HG03280 (cell line): ENCODE measurements around the gene GADD45G.

Source experiments
- ATAC-seq: cut with Tn5 transposase; IDR thresholded peaks from one replicate; pipeline ENCODE4 v1.9.1; 2021; ENCODE audit warnings: mild to moderate bottlenecking, moderate library complexity; ENCODE audit not compliant: unreplicated experiment

GADD45G gene

GRCh38 chr9:89608641-89609335, 4.0 kb downstream of the GADD45G start:
- no peak for ATAC-seq

- ATAC-seq = no peak
Observed at GRCh38 chr9:89609426-89610006, 4.7 kb downstream of the GADD45G start.

- no peak for ATAC-seq
Observed at GRCh38 chr9:89610391-89610925, 5.6 kb downstream of the GADD45G start.

DNA sequence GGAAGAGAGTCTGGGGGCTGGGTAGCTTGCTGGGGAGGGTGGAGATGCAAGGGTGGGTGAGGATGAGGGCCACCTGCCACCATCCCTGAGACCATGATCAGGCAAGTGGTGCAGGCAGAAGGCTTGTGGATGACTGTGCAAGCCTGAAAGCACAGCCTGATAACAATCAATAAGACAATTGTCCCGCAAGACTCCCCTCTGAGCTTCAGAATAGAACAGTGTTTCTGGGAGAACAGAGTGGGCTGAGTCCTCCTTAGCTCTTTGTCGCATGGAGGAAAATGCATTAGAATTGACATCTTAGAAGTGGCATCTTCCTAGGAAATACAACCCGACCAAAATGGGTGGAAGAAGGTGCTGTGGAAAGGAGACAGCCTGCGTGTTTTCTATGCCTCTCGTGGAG, 6.6 kb downstream of the GADD45G start:
- ATAC-seq = no peak

DNA sequence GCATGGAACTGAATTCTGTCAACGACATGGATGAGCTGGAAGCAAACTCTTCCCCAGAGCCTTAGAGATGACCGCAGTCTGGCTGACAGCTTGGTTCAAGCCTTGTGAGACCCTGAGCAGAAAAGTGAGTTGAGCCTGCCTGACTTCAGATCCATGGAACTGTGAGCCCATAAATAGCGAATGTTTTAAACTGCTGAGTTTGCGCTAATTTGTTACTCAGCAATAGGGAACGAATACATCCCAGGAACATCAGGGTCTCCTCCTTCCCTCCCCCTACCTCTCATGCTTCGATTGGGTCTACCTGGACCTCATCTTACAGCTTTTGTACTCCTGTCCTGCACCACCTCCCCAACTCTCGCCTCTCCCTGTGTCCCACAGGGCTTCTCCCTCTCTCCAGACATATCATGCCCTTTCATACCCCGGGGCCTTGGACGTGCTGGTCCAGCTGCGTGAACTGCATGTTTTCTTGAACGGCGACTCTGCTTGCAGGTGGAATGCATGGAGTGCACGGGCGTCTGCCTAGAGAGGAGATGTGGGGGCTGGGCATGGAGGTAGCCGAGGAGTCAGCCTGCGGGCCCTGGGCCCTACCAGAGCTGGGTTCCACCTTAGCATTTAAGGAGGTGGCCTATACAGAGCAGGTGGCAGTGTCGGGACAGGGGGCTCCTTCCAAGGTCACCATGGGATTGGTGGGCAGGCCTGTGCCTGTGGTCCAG, 7.9 kb downstream of the GADD45G start:
- no peak for ATAC-seq

GRCh38 chr9:89613912-89614892, 9.4 kb downstream of the GADD45G start:
- no peak for ATAC-seq

GRCh38 chr9:89615661-89616060, 10.8 kb downstream of the GADD45G start:
- no peak for ATAC-seq

DNA sequence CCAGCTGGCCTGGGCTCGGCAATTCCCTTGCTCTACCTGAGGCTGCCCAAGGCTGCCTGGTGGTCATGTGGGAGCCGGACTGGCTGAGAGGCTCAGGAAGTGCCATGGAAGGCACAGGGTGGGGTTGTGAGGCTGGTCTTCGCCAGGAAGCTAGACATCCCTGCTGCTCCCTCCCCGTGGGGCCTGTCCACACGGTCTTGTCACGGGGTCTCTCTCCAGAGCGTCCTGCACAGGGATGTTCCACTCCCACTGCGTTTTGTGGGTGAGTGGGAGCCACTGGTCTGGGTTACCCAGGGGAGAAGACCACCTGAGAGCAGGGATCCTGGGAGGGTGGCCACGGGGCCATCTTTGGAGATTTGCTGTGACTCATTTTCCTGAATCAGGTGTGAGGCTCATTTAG, 11.6 kb downstream of the GADD45G start:
- no peak for ATAC-seq

GRCh38 chr9:89617978-89618377, 13.2 kb downstream of the GADD45G start:
- ATAC-seq = no peak

DNA sequence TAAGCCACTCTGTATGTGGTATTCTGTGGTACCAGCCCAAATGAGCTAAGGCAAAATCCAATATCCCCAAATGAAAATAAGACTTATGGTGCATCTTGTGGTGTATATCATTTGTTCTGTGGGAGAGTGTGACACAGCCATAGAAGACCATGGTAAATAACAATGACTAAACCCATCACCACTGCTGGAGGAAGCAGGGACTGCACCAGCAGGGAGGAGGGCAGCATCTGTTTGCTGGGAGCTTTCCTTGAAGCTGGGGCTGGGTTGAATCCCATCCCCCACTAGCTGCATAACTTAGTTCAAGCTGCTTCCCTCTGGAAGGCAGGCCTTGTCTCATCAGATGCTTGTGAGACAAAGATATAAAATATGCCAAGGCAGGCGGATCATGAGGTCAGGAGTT, 14.2 kb downstream of the GADD45G start:
- ATAC-seq = no peak

- ATAC-seq = no peak
Observed at GRCh38 chr9:89619424-89620138, 14.8 kb downstream of the GADD45G start.

DNA sequence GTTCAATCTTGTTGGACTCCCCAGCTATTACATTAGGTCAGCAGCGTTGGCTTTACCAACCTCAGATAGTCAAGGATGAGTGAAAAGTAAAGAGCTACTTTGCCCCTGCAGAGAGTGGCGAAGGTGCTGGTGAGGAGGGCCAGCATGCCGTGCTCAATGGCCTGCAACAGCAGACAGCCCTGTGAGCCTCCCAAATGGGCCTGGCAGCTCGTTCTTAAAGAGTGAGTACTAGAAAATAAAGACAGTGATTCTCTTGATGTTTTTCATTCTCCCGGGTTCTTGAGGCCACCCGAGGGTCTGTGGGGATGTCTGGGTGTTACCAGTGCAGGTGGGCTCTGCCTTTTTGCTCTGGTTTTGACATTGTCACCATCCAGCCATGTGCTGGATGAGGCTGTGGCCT, 16.2 kb downstream of the GADD45G start:
- ATAC-seq = no peak

- ATAC-seq = no peak
Observed at GRCh38 chr9:89621676-89622075, 16.9 kb downstream of the GADD45G start.

DNA sequence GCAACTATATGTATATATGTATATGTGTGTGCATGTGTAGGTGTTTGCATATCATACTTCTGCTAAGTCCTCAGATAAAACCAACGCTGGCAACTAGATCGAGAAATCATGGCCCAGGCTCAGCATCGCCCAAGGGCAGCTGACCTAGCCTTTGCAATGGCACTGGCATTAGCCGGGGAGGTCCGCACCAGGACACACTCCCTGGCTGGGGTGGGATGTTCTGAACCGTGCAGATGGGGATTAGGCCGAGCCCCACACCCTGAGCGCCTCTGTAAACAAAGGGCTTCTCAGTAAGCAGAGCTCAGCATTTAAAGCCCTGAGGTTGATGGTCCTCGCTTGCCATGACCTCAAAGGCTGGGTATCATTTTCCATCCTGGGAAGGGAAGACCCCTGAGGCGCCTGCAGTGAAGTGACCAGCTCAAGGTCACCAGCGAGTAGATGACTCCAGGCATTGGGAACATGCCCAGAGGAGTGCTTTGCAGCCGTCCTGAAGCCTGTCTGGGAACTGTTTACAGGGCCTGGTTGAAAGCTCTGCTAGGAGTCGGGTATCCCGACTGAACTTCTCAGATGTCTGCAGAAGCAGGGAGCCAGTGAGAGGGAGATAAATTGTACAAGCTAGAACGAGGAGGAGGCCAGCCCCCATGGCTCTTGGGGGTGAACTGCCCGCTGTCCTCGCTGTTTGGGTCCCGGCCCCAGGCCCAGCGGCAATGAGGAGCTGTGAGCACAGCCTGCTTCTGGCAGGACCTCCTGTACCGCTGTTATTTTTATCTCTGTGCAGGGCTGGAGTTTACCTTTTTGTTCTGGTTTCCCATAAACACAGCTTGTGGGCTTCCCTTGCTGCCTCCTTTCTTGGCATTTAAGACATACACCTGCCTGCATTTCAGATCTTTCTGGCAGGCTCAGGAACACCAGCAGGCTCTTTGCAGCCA, 18.4 kb downstream of the GADD45G start:
- no peak for ATAC-seq

- no peak for ATAC-seq
Observed at GRCh38 chr9:89623925-89624420, 19.2 kb downstream of the GADD45G start.

- no peak for ATAC-seq
Observed at GRCh38 chr9:89625721-89626687, 21.2 kb downstream of the GADD45G start.

DNA sequence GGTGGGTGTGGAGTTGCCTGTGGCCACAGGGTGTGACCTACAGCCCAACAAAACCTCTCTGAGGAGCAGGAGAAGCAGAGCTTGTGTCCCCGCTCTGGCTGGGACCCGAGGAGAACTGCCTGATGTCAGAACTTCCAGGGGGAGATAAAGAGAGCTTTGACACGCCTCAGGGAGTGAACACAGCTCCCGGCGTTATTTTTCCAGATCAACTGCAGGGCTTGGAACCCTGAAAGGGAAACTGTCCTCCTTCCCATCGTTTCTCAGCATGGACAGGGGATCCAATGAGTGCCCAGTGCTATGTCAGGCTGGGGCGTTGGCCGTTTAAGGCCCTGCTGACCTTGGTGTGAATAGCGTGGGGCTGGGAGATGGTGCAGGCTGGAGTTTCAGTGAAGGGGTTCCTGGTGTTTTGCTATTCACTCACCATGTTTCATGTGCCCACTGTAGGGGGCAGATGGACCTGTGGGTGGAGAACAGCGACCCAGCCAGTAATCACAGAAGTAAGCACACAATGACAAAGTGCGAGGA, 22.0 kb downstream of the GADD45G start:
- no peak for ATAC-seq
